LNCAP (cell line): Measurements from ENCODE around the gene DAB1.

ENCODE experiments used
- CTCF ChIP-seq: fragments of 450-650 bp; IDR thresholded peaks from 2 replicates; pipeline ENCODE4 v1.5.1; 2017; ENCODE audit warnings: mild to moderate bottlenecking

Gene DAB1

GRCh38 chr1:57061369-57061768 is 362.5 kb downstream of the DAB1 start:
- TF ChIP-seq CTCF = no peak

GRCh38 chr1:57060451-57060850 is 363.4 kb downstream of the DAB1 start:
- no peak for TF ChIP-seq CTCF

GRCh38 chr1:57058652-57059501 is 365.0 kb downstream of the DAB1 start:
- no peak for TF ChIP-seq CTCF

- TF ChIP-seq CTCF = no peak
These were observed 375.0 kb downstream of the DAB1 start for GRCh38 chr1:57048856-57049255.

GRCh38 chr1:57046462-57046861 is 377.4 kb downstream of the DAB1 start:
- no peak for TF ChIP-seq CTCF

- TF ChIP-seq CTCF = no peak
These were observed 382.0 kb downstream of the DAB1 start for GRCh38 chr1:57041901-57042300.

GRCh38 chr1:57040811-57041210 is 383.0 kb downstream of the DAB1 start:
- TF ChIP-seq CTCF = no peak
